K562 (cell line): ENCODE data around the gene TNNT2. TPM values are rescaled to one million over a fixed set of nuclear protein-coding genes. Genes with fewer than 3 reads are reported as not detected.

Experiments
- ARID3A ChIP-seq: IDR thresholded peaks from 2 replicates; pipeline ENCODE4 v1.6.1; 2012; ENCODE audit warnings: low read depth, low read length, improper control_type of control experiment, borderline replicate concordance
- ARID3B ChIP-seq: fragments of 250-450 bp; sonication (Bioruptor Pico); IDR thresholded peaks from 2 replicates; pipeline ENCODE4 v1.4.0; 2020; ENCODE audit warnings: borderline replicate concordance
- BHLHE40 ChIP-seq: IDR thresholded peaks from 2 replicates; pipeline ENCODE4 v1.6.1; 2011; ENCODE audit warnings: low read length, improper control_type of control experiment
- CBX3 ChIP-seq, 2 experiments: IDR thresholded peaks; 1 replicate in 1 of 2; 2 replicates in 1 of 2; pipeline ENCODE4 v1.6.1; 2012; ENCODE audit warnings: inconsistent platforms in 2 of 2, low read length in 2 of 2, borderline replicate concordance in 1 of 2, control low read depth in 1 of 2
- HBP1 ChIP-seq: fragments of 450-650 bp; formaldehyde crosslinking; IDR thresholded peaks from 2 replicates; pipeline ENCODE4 v1.4.0; 2022; ENCODE audit warnings: missing genetic modification characterization
- HNRNPUL1 ChIP-seq: fragments of 200-400 bp; formaldehyde crosslinking; IDR thresholded peaks from 2 replicates; pipeline ENCODE4 v1.6.1; 2017; ENCODE audit warnings: low read length
- KAT2B ChIP-seq: IDR thresholded peaks from one replicate; pipeline ENCODE4 v1.6.1; 2012; ENCODE audit warnings: low read depth, mild to moderate bottlenecking, control low read depth, inconsistent platforms, low read length, moderate library complexity
- L3MBTL2 ChIP-seq: fragments of 450-650 bp; IDR thresholded peaks from 2 replicates; pipeline ENCODE4 v1.6.1; 2016; ENCODE audit warnings: mild to moderate bottlenecking, moderate library complexity
- MAFG ChIP-seq: fragments of 450-650 bp; conservative IDR thresholded peaks from 2 replicates; pipeline ENCODE4 v1.6.1; 2016; ENCODE audit warnings: missing genetic modification characterization, missing compliant biosample characterization
- MECOM ChIP-seq: fragments of 250-450 bp; sonication (Bioruptor Pico); IDR thresholded peaks from 2 replicates; pipeline ENCODE4 v1.8.0; 2022; ENCODE audit warnings: inconsistent platforms
- NFYB ChIP-seq: IDR thresholded peaks from 2 replicates; pipeline ENCODE4 v1.6.1; 2011; ENCODE audit warnings: mild to moderate bottlenecking, moderate library complexity; ENCODE audit not compliant: insufficient read length; ENCODE audit errors: extremely low read depth
- PML ChIP-seq: IDR thresholded peaks from 2 replicates; pipeline ENCODE4 v1.6.1; 2012; ENCODE audit warnings: low read length, inconsistent platforms
- SMAD4 ChIP-seq: fragments of 250-450 bp; sonication (Bioruptor Pico); conservative IDR thresholded peaks from 2 replicates; pipeline ENCODE4 v1.8.0; 2021; ENCODE audit warnings: inconsistent platforms, mild to moderate bottlenecking, moderate library complexity
- SMC3 ChIP-seq: conservative IDR thresholded peaks from 2 replicates; pipeline ENCODE4 v1.6.1; 2011; ENCODE audit warnings: low read depth, low read length, improper control_type of control experiment; ENCODE audit not compliant: insufficient read depth
- TEAD1 ChIP-seq, 2 experiments: fragments of 450-650 bp in 1 of 2; sonication (generic) in 1 of 2; formaldehyde crosslinking; IDR thresholded peaks; 2 replicates each; pipeline versions ENCODE4 v1.4.0 to v1.8.0; 2020 to 2022; ENCODE audit warnings: mild to moderate bottlenecking in 2 of 2, missing genetic modification reagents in 1 of 2
- WHSC1 ChIP-seq: IDR thresholded peaks from one replicate; pipeline ENCODE4 v1.6.1; 2012; ENCODE audit warnings: low read length, control low read depth, inconsistent platforms
- ZBTB12 ChIP-seq: fragments of 250-450 bp; sonication (Bioruptor Pico); IDR thresholded peaks from 2 replicates; pipeline ENCODE4 v1.4.0; 2020
- ZBTB7A ChIP-seq: IDR thresholded peaks from 2 replicates; pipeline ENCODE4 v1.6.1; 2011; ENCODE audit warnings: low read depth, mild to moderate bottlenecking, low read length, moderate library complexity, borderline replicate concordance; ENCODE audit not compliant: control insufficient read depth
- ZFX ChIP-seq: sonication (generic); formaldehyde crosslinking; IDR thresholded peaks from 2 replicates; pipeline ENCODE4 v1.8.0; 2022; ENCODE audit warnings: mild to moderate bottlenecking, missing genetic modification reagents, moderate library complexity
- ZNF133 ChIP-seq: fragments of 250-450 bp; sonication (Bioruptor Pico); IDR thresholded peaks from 2 replicates; pipeline ENCODE4 v1.4.0; 2020; ENCODE audit warnings: mild to moderate bottlenecking
- ZNF280B ChIP-seq: fragments of 250-450 bp; sonication (Bioruptor Pico); IDR thresholded peaks from 2 replicates; pipeline ENCODE4 v1.5.1; 2021; ENCODE audit warnings: mild to moderate bottlenecking
- ZNF324 ChIP-seq: fragments of 250-450 bp; sonication (Bioruptor Pico); IDR thresholded peaks from 2 replicates; pipeline ENCODE4 v1.4.0; 2020; ENCODE audit warnings: mild to moderate bottlenecking
- polyA plus RNA-seq, 8 experiments: library from polyadenylated mRNA; depleted of rRNA in 4 of 8; stranded (reverse) in 5 of 8; unstranded in 3 of 8; fragments of >200 nt; fragmentation: Nextera tagmentation in 2 of 8; fragmentation: Illumina TruSeq in 1 of 8; extraction: Ambion mirVana in 2 of 8; extraction: Trizol in 1 of 8; gene quantifications; 2 replicates each; pipeline versions ENCODE4 v1.2.1 to v1.2.3, GENCODE V29; 2011 to 2014; ENCODE audit warnings: inconsistent platforms in 1 of 8, missing spikeins in 1 of 8
- total RNA-seq, 7 experiments: library from RNA; depleted of rRNA in 6 of 7; stranded (reverse); fragments of >200 nt in 6 of 7; fragmentation: Illumina TruSeq in 2 of 7; extraction: Trizol in 2 of 7; gene quantifications; 2 replicates each; pipeline versions ENCODE4 v1.2.1 to v1.2.3, GENCODE V29; 2011 to 2021; ENCODE audit warnings: low replicate concordance in 1 of 7

Gene TNNT2
- total and polyA plus RNA-seq, 9 of the 15 experiments (the other 6 are each of a cell fraction or from before 2014, with no cell fraction given) = not detected

- no peak for TF ChIP-seq HNRNPUL1
- no peak for TF ChIP-seq MAFG
- peak; percentile 69 for TF ChIP-seq SMAD4
- no peak for TF ChIP-seq ARID3B (CRISPR knock-in tag)
- no peak for TF ChIP-seq CBX3 (IDR thresholded peaks at IDR 0.05; ENCODE audit: borderline replicate concordance in 1 of 2, low read length in 2 of 2)
- no peak for TF ChIP-seq ZNF133 (CRISPR knock-in tag)
- TF ChIP-seq WHSC1 = no peak
- no peak for TF ChIP-seq TEAD1 (CRISPR knock-in tag; IDR thresholded peaks at IDR 0.05)
- peak; percentile 99 for TF ChIP-seq BHLHE40
- TF ChIP-seq ZNF324 (CRISPR knock-in tag) = no peak
- no peak for TF ChIP-seq KAT2B
- TF ChIP-seq PML = no peak
- TF ChIP-seq MECOM (CRISPR knock-in tag) = no peak
- no peak for TF ChIP-seq ZFX (CRISPR knock-in tag)
- TF ChIP-seq ZBTB7A = no peak
- no peak for TF ChIP-seq ARID3A
- TF ChIP-seq L3MBTL2 = peak; percentile 73
- 0 out of 2 replicates have a peak, but pooled peaks have one; percentile 29 for TF ChIP-seq SMC3
- TF ChIP-seq ZBTB12 = no peak
- TF ChIP-seq ZNF280B (CRISPR knock-in tag) = no peak
- TF ChIP-seq NFYB = no peak
- TF ChIP-seq HBP1 (CRISPR knock-in tag) = no peak
Measured at GRCh38 chr1:201309416-201309815, 68.1 kb downstream of the TNNT2 start (continued).
